DND-41 (cell line): ENCODE results near the gene EPHA8.

Experiments used
- ATAC-seq: fragments of 200-7000 bp; cut with Tn5 transposase; 3 replicates; pipeline ENCODE4 v1.9.1; 2021; ENCODE audit warnings: low read depth; ENCODE audit not compliant: insufficient read depth
- DNase-seq: peaks from one replicate; pipeline ENCODE4 v3.0.0-alpha.2; 2020
- H2AFZ ChIP-seq: 2 replicates; pipeline ENCODE4 v1.6.0; 2012; ENCODE audit warnings: low read depth, low read length
- H3K27ac ChIP-seq: 2 replicates; pipeline ENCODE4 v1.5.1; 2012; ENCODE audit warnings: low read length, inconsistent platforms
- H3K27me3 ChIP-seq: fragments of 200-600 bp; sonication (generic); 2 replicates; pipeline ENCODE4 v1.6.0; 2012; ENCODE audit warnings: low read length, mild to moderate bottlenecking, inconsistent platforms; ENCODE audit not compliant: insufficient read depth, poor library complexity
- H3K36me3 ChIP-seq: 2 replicates; pipeline ENCODE4 v1.5.1; 2012; ENCODE audit warnings: low read length, inconsistent platforms; ENCODE audit not compliant: insufficient read depth
- H3K4me1 ChIP-seq: 2 replicates; pipeline ENCODE4 v1.5.1; 2012; ENCODE audit warnings: mild to moderate bottlenecking, low read length; ENCODE audit not compliant: insufficient read depth
- H3K4me2 ChIP-seq: 2 replicates; pipeline ENCODE4 v1.6.0; 2012; ENCODE audit warnings: mild to moderate bottlenecking, moderate library complexity, low read length, inconsistent platforms; ENCODE audit not compliant: insufficient read depth
- H3K4me3 ChIP-seq, 2 experiments: fragments of 200-600 bp in 1 of 2; shearing (Covaris generic) in 1 of 2; 2 replicates each; pipeline ENCODE4 v1.5.1; 2012 to 2016; ENCODE audit warnings: inconsistent platforms in 2 of 2, low read length in 2 of 2, mild to moderate bottlenecking in 2 of 2, low read depth in 1 of 2, moderate library complexity in 1 of 2
- H3K79me2 ChIP-seq: 2 replicates; pipeline ENCODE4 v1.6.0; 2012; ENCODE audit warnings: low read length, inconsistent platforms; ENCODE audit not compliant: insufficient read depth
- H3K9ac ChIP-seq: 2 replicates; pipeline ENCODE4 v1.6.0; 2012; ENCODE audit warnings: low read depth, mild to moderate bottlenecking, inconsistent platforms, low read length, moderate library complexity
- H3K9me3 ChIP-seq: 2 replicates; pipeline ENCODE4 v1.5.1; 2012; ENCODE audit warnings: low read length, moderate library complexity, mild to moderate bottlenecking, inconsistent platforms; ENCODE audit not compliant: insufficient read depth, severe bottlenecking
- H4K20me1 ChIP-seq: 2 replicates; pipeline ENCODE4 v1.6.0; 2012; ENCODE audit warnings: low read length; ENCODE audit not compliant: insufficient read depth
- EZH2 ChIP-seq: IDR thresholded peaks from 3 replicates; pipeline ENCODE4 v1.6.1; 2012; ENCODE audit warnings: borderline replicate concordance, low read depth, mild to moderate bottlenecking, moderate library complexity, low read length, inconsistent platforms; ENCODE audit not compliant: severe bottlenecking
- TF ChIP-seq, protein P1 (sequence below): IDR thresholded peaks from 2 replicates; pipeline ENCODE4 v1.5.1; 2012; ENCODE audit warnings: borderline replicate concordance, low read length, moderate library complexity, mild to moderate bottlenecking; ENCODE audit not compliant: poor library complexity, severe bottlenecking; ENCODE audit errors: extremely low read depth

The EPHA8 gene

GRCh38 chr1:22602060-22602740 is 38.9 kb downstream of the EPHA8 start:
- Histone ChIP-seq H3K9ac (no peak overlapping the region), H3K4me2 (no peak overlapping the region), H4K20me1 (0 out of 2 replicates have a peak, but pooled peaks cover 7% of the 10 kb centered on the region), H3K79me2 (no peaks in the 10 kb centered on the region), H3K27ac (no peak overlapping the region), H3K4me3 (no peak overlapping the region), H3K4me1 (no peaks in the 10 kb centered on the region), H3K36me3 (no peaks in the 10 kb centered on the region), H2AFZ (no peak overlapping the region), H3K9me3 (no peaks in the 10 kb centered on the region), H3K27me3 (no peaks in the 10 kb centered on the region)
- ATAC-seq (no peak), DNase-seq (no peak)
- TF ChIP-seq, protein P1, sequence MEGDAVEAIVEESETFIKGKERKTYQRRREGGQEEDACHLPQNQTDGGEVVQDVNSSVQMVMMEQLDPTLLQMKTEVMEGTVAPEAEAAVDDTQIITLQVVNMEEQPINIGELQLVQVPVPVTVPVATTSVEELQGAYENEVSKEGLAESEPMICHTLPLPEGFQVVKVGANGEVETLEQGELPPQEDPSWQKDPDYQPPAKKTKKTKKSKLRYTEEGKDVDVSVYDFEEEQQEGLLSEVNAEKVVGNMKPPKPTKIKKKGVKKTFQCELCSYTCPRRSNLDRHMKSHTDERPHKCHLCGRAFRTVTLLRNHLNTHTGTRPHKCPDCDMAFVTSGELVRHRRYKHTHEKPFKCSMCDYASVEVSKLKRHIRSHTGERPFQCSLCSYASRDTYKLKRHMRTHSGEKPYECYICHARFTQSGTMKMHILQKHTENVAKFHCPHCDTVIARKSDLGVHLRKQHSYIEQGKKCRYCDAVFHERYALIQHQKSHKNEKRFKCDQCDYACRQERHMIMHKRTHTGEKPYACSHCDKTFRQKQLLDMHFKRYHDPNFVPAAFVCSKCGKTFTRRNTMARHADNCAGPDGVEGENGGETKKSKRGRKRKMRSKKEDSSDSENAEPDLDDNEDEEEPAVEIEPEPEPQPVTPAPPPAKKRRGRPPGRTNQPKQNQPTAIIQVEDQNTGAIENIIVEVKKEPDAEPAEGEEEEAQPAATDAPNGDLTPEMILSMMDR: no peak
- TF ChIP-seq EZH2: no peak

- DNase-seq (no peak), ATAC-seq (no peak)
- Histone ChIP-seq H3K36me3 (no peaks in the 10 kb centered on the region), H3K4me3 (no peak overlapping the region), H4K20me1 (peaks cover 6% of the 10 kb centered on the region; the same call in 1 of the 2 replicates), H3K79me2 (no peaks in the 10 kb centered on the region), H3K4me1 (no peaks in the 10 kb centered on the region), H3K4me2 (no peak overlapping the region), H3K27me3 (no peaks in the 10 kb centered on the region), H3K9me3 (no peaks in the 10 kb centered on the region), H3K9ac (no peak overlapping the region), H2AFZ (no peak overlapping the region), H3K27ac (no peak overlapping the region)
- TF ChIP-seq, protein P1: no peak
- no peak for TF ChIP-seq EZH2
Observed at GRCh38 chr1:22606161-22606560, 42.9 kb downstream of the EPHA8 start.

DNA sequence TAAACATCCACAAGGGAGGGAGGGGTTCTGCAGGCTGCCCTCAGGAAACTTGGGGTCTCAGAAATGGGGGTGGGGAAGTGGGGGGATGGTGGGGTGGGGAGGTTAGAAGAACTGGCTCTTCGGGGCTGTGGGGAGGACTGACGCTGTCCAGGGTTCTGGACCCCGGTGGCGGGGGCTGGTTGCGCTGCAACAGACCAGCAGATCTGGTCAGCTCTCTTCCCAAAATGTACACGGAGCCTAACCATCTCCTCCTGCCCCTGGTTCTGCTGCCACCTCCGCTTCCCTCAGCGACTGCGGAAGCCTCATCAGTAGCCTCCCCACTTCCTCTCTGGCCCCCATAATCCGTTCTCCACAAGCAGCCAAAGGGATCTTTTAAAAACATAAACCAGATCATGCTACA is 43.9 kb downstream of the EPHA8 start:
- H3K27me3 ChIP-seq: no peaks in the 10 kb centered on the region
- ATAC-seq: no peak

More for the DNA sequence above, 43.9 kb downstream of the EPHA8 start:
- Histone ChIP-seq H3K79me2 (no peaks in the 10 kb centered on the region), H3K4me2 (no peak overlapping the region), H3K9ac (no peak overlapping the region), H3K4me1 (no peaks in the 10 kb centered on the region), H3K4me3 (no peak overlapping the region), H3K27ac (no peak overlapping the region), H2AFZ (no peak overlapping the region), H4K20me1 (peaks cover 12% of the 10 kb centered on the region), H3K36me3 (no peaks in the 10 kb centered on the region), H3K9me3 (no peaks in the 10 kb centered on the region)
- no peak for DNase-seq
- TF ChIP-seq, protein P1: no peak
- no peak for TF ChIP-seq EZH2
